ENCODE results near the gene CDC42EP1. TPM values are rescaled to one million over a fixed set of nuclear protein-coding genes. Genes with fewer than 3 reads are reported as not detected.

CDC42EP1 gene, protein sequence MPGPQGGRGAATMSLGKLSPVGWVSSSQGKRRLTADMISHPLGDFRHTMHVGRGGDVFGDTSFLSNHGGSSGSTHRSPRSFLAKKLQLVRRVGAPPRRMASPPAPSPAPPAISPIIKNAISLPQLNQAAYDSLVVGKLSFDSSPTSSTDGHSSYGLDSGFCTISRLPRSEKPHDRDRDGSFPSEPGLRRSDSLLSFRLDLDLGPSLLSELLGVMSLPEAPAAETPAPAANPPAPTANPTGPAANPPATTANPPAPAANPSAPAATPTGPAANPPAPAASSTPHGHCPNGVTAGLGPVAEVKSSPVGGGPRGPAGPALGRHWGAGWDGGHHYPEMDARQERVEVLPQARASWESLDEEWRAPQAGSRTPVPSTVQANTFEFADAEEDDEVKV
- total RNA-seq: 28.5 and 37.0 TPM in 2 replicates

GRCh38 chr22:37559901-37560607, at the start of gene CDC42EP1:
TSS of gene CDC42EP1 (plus strand) at chr22:37560480. CDS start at chr22:37566350, 5,870 bp downstream.

GRCh38 chr22:37519268-37520195, 40.7 kb upstream of the CDC42EP1 start, which contains the start of gene CARD10:
TSS of gene CARD10 (minus strand) at chr22:37519415. CDS start at chr22:37519200, 215 bp downstream.

DNA sequence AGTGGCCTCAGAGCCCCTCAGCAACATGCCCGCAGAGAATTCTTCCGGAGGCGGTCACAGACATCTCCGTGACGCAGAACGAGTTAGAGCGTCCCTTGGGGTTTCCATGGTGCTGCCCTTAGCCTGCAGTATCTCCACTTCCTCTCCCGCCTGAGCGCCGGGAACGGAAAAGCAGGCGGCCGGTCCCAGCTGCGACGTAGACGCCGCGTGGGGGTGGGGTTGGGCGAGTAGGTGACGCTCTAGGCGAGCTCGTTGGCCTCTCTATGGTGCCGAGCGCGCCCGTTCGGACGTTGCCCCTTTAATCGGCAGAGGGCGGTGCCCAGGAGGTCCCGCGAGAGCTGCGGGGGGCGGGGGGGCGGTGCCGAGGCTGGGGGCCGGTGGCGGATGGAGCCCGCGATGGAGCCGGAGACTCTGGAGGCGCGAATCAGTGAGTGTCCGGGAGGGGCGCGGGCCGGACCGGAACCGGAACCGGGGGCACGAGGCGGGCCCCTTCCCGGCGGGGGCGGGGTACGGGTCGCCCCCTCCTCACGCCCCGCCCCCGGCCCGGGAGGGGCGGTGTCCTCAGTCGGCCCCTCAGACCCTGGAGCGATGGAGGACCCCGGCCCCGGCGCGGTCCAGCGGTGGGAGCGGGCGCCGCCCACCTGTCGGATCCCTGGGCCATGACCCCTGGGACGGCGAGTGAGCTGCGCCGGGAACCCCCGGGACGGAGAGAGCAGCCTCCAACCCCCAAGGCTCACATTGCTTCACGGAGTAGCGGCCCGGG, 48.4 kb downstream of the CDC42EP1 start, which contains the start of gene GGA1:
Gene GGA1 (plus strand): TSS at position 358 of the 763 bp plus-strand sequence. CDS start 27 bp downstream, at position 385.

Other genes with a start within 250 kb of the CDC42EP1 start
- under 0.01 and 0.10 TPM in 2 replicates for gene ELFN2, start 133.0 kb upstream of the CDC42EP1 start, total RNA-seq
- gene MFNG, start 74.1 kb upstream of the CDC42EP1 start, total RNA-seq: 0.07 and 0.30 TPM in 2 replicates
- 0.91 and 3.4 TPM in 2 replicates for gene CARD10, start 41.1 kb upstream of the CDC42EP1 start, total RNA-seq
- not detected in 2 replicates for gene LGALS2, start 19.6 kb downstream of the CDC42EP1 start, total RNA-seq
- gene GGA1, start 48.4 kb downstream of the CDC42EP1 start, total RNA-seq: 39.5 and 47.0 TPM in 2 replicates
- gene SH3BP1, start 79.2 kb downstream of the CDC42EP1 start, total RNA-seq: 10.6 and 13.7 TPM in 2 replicates
- gene PDXP, start 98.2 kb downstream of the CDC42EP1 start, total RNA-seq: 14.0 and 18.2 TPM in 2 replicates
- 4,182 and 4,880 TPM in 2 replicates for gene LGALS1, start 115.2 kb downstream of the CDC42EP1 start, total RNA-seq
- gene NOL12, start 125.9 kb downstream of the CDC42EP1 start, total RNA-seq: 8.5 and 11.3 TPM in 2 replicates
- gene TRIOBP, start 136.6 kb downstream of the CDC42EP1 start, total RNA-seq: 176 and 183 TPM in 2 replicates
- 20.2 and 33.1 TPM in 2 replicates for gene GCAT, start 247.5 kb downstream of the CDC42EP1 start, total RNA-seq